B cell (primary cell): ENCODE data around the gene AUP1. TPM values are rescaled to one million over a fixed set of nuclear protein-coding genes. Genes with fewer than 3 reads are reported as not detected.

Source experiments
- ATAC-seq: fragments of 200-7000 bp; cut with Tn5 transposase; one replicate; pipeline ENCODE4 v1.10.0; 2021; ENCODE audit warnings: low read depth, mild to moderate bottlenecking, moderate number of reproducible peaks, moderate library complexity
- CTCF ChIA-PET: fragments of 350-600 bp; sonication (Branson Sonifier 250); formaldehyde crosslinking; loops from one replicate; lab custom pipeline; 2021; ENCODE audit warnings: antibody characterized with exemption, inconsistent platforms; lab: Charles Lee
- POLR2A ChIA-PET: fragments of 350-600 bp; sonication (Branson Sonifier 250); formaldehyde crosslinking; loops from one replicate; lab custom pipeline; 2021; ENCODE audit warnings: antibody characterized with exemption; lab: Charles Lee
- DNase-seq: peaks from one replicate; pipeline ENCODE4 v3.0.0; 2013
- H2AFZ ChIP-seq: 2 replicates; pipeline ENCODE4 v1.6.1; 2012; ENCODE audit warnings: mild to moderate bottlenecking, low read depth, low read length; ENCODE audit not compliant: insufficient read depth, poor library complexity, severe bottlenecking
- H3K27ac ChIP-seq, 2 donors: 1 replicate in 1 of 2; 2 replicates in 1 of 2; pipeline ENCODE4 v1.5.1; 2012 to 2013; ENCODE audit warnings: low read length in 2 of 2, mild to moderate bottlenecking in 2 of 2, moderate library complexity in 1 of 2
- H3K27me3 ChIP-seq, 4 experiments: fragments of 200-600 bp in 1 of 4; sonication (generic) in 1 of 4; replicated peaks in 1 of 4; 1 replicate in 2 of 4; 2 replicates in 2 of 4; pipeline versions ENCODE4 v1.6.1 to v1.7.0; 2013 to 2016; ENCODE audit warnings: low read length in 3 of 4, mild to moderate bottlenecking in 2 of 4, mixed read lengths in 1 of 4, moderate library complexity in 1 of 4; ENCODE audit not compliant: insufficient read depth in 4 of 4, control insufficient read depth in 3 of 4; ENCODE audit errors: control extremely low read depth in 1 of 4
- H3K36me3 ChIP-seq, 2 experiments: replicated peaks in 1 of 2; 1 replicate in 1 of 2; 2 replicates in 1 of 2; pipeline versions ENCODE4 v1.6.1 to v1.7.1; 2013; ENCODE audit warnings: low read length in 1 of 2; ENCODE audit not compliant: insufficient read depth in 2 of 2, control insufficient read depth in 1 of 2; ENCODE audit errors: control extremely low read depth in 1 of 2, extremely low read depth in 1 of 2
- H3K4me1 ChIP-seq, 2 donors: fragments of 200-600 bp in 1 of 2; sonication (generic) in 1 of 2; 1 replicate in 1 of 2; 2 replicates in 1 of 2; pipeline versions ENCODE4 v1.5.1 to v1.6.1; 2013 to 2017; ENCODE audit warnings: low read length in 2 of 2; ENCODE audit not compliant: control insufficient read depth in 2 of 2, insufficient read depth in 2 of 2
- H3K4me2 ChIP-seq: replicated peaks from 2 replicates; pipeline ENCODE3; 2012; ENCODE audit warnings: mild to moderate bottlenecking, low read depth, low read length; ENCODE audit not compliant: poor library complexity, severe bottlenecking
- H3K4me3 ChIP-seq, 5 experiments: fragments of 200-600 bp in 1 of 5; sonication (generic) in 1 of 5; 1 replicate in 3 of 5; 2 replicates in 2 of 5; pipeline versions ENCODE4 v1.5.1 to v1.7.0; 2011 to 2016; ENCODE audit warnings: low read length in 4 of 5, mild to moderate bottlenecking in 4 of 5, low read depth in 2 of 5, control low read depth in 1 of 5, moderate library complexity in 1 of 5; ENCODE audit not compliant: insufficient read depth in 1 of 5; ENCODE audit errors: control extremely low read depth in 1 of 5, extremely low read depth in 1 of 5
- H3K79me2 ChIP-seq: fragments of 200-600 bp; sonication (generic); one replicate; pipeline ENCODE4 v1.6.0; 2016; ENCODE audit warnings: low read length; ENCODE audit not compliant: control insufficient read depth, insufficient read depth
- H3K9ac ChIP-seq: fragments of 200-600 bp; sonication (generic); 2 replicates; pipeline ENCODE4 v1.6.1; 2017; ENCODE audit warnings: mild to moderate bottlenecking, low read length, moderate library complexity
- H3K9me3 ChIP-seq, 3 donors: one replicate each; pipeline versions ENCODE4 v1.6.1 to v1.7.1; 2013; ENCODE audit warnings: low read length in 2 of 3; ENCODE audit not compliant: control insufficient read depth in 2 of 3, insufficient read depth in 1 of 3; ENCODE audit errors: control extremely low read depth in 1 of 3
- H4K20me1 ChIP-seq: 2 replicates; pipeline ENCODE4 v1.6.0; 2012; ENCODE audit warnings: mild to moderate bottlenecking, low read length; ENCODE audit not compliant: insufficient read depth, control insufficient read depth, poor library complexity, severe bottlenecking
- H3K27ac Mint-ChIP-seq: one replicate; pipeline ENCODE4 v1.8.0; 2021; ENCODE audit warnings: mixed read lengths
- H3K27me3 Mint-ChIP-seq: one replicate; pipeline ENCODE4 v1.8.0; 2021; ENCODE audit warnings: mixed read lengths
- H3K4me1 Mint-ChIP-seq: one replicate; pipeline ENCODE4 v1.8.0; 2021; ENCODE audit warnings: mixed read lengths
- H3K4me3 Mint-ChIP-seq: one replicate; pipeline ENCODE4 v1.8.0; 2021; ENCODE audit warnings: mixed read lengths
- H3K9me3 Mint-ChIP-seq: one replicate; pipeline ENCODE4 v1.8.0; 2022; ENCODE audit warnings: mixed read lengths; ENCODE audit not compliant: insufficient read depth
- CTCF ChIP-seq: fragments of 200-600 bp; IDR thresholded peaks from one replicate; pipeline ENCODE4 v1.8.0; 2022; ENCODE audit warnings: antibody characterized with exemption, mild to moderate bottlenecking
- EZH2 ChIP-seq: IDR thresholded peaks from 2 replicates; pipeline ENCODE4 v1.6.1; 2012; ENCODE audit warnings: borderline replicate concordance, low read depth, mild to moderate bottlenecking, moderate library complexity, low read length; ENCODE audit not compliant: insufficient read depth, poor library complexity, severe bottlenecking
- WGBS: methylation state at CpG from one replicate; pipeline ENCODE4 v1.1.5; 2013; ENCODE audit warnings: missing lambda C conversion rate; ENCODE audit not compliant: insufficient coverage; 5-methylcytosine and 5-hydroxymethylcytosine counted together
- intact Hi-C: fragments of 100-400 bp; cut with micrococcal nuclease; formaldehyde crosslinking; loops from one replicate; pipeline ENCODE4 v1.10.0; 2022
- polyA plus RNA-seq: library from polyadenylated mRNA; depleted of rRNA; stranded (reverse); fragments of >200 nt; gene quantifications from 2 replicates; pipeline ENCODE4 v1.2.3, GENCODE V29; 2012
- total RNA-seq, 2 donors: library from RNA; stranded (reverse); fragments of 120-200 nt in 1 of 2; gene quantifications; 1 replicate in 1 of 2; 2 replicates in 1 of 2; pipeline versions ENCODE4 v1.2.3 to v1.2.4, GENCODE V29; 2013 to 2022

AUP1 gene
- total and polyA plus RNA-seq, 2 donors (not counting 1 experiment from before 2014, with no cell fraction given), result 201 to 525 TPM

GRCh38 chr2:74569686-74570085, 40.2 kb upstream of the AUP1 start:
- CTCF ChIA-PET, result no interaction called here
- H3K4me3 Mint-ChIP-seq, result no peak overlapping the region

GRCh38 chr2:74567881-74568280, 38.4 kb upstream of the AUP1 start:
- H3K4me1 Mint-ChIP-seq, result peaks cover 10% of the 10 kb centered on the region
- Histone ChIP-seq H3K9me3 (peaks cover 0 to 4% (median 0%) of the 10 kb centered on the region in 3 donors), H2AFZ (no peak overlapping the region), H3K79me2 (peaks cover 4% of the 10 kb centered on the region), H3K9ac (no peak overlapping the region), H4K20me1 (no peaks in the 10 kb centered on the region), H3K27me3 (no peaks in the 10 kb centered on the region), H3K27ac (no peak overlapping the region), H3K36me3 (no peaks in the 10 kb centered on the region), H3K4me1 (peaks cover 29 to 33% of the 10 kb centered on the region in 2 donors), H3K4me3 (no peak overlapping the region), H3K4me2 (no peak overlapping the region)
- intact Hi-C loops, result no loop called here
- no peak overlapping the region for H3K4me3 Mint-ChIP-seq
- H3K27me3 Mint-ChIP-seq, result no peaks in the 10 kb centered on the region
- ATAC-seq, result no peak
- CTCF ChIA-PET, result interaction anchor here (0.6 to 1.7 kb wide), 3 partner anchors 18 to 1067 kb away, joined by 3 to 4 read pairs (median 3); no protein-coding TSS in a partner anchor
- TF ChIP-seq EZH2 (no peak), CTCF (no peak)
- H3K27ac Mint-ChIP-seq, result no peak overlapping the region
- no peaks in the 10 kb centered on the region for H3K9me3 Mint-ChIP-seq
- WGBS, result no CpG with 5 or more reads among the region's 5 CpGs
- POLR2A ChIA-PET, result interaction anchor here (0.9 kb wide), 1 partner anchor 53 kb away, joined by 3 read pairs; no protein-coding TSS in a partner anchor
- DNase-seq, result no peak

More at GRCh38 chr2:74569686-74570085, 40.2 kb upstream of the AUP1 start:
- Mint-ChIP-seq H3K4me1 (peaks cover 23% of the 10 kb centered on the region), H3K27ac (no peak overlapping the region), H3K27me3 (no peaks in the 10 kb centered on the region), H3K9me3 (no peaks in the 10 kb centered on the region)
- POLR2A ChIA-PET, result no interaction called here
- H3K9ac ChIP-seq, result no peak overlapping the region
- peaks cover 4% of the 10 kb centered on the region for H3K79me2 ChIP-seq
- H3K4me1 ChIP-seq, result peaks cover 43 to 49% of the 10 kb centered on the region in 2 donors
- DNase-seq (no peak), ATAC-seq (no peak)
- H3K27me3 ChIP-seq, result no peaks in the 10 kb centered on the region
- H3K9me3 ChIP-seq, result peaks cover 0 to 4% (median 0%) of the 10 kb centered on the region in 3 donors
- 88% methylated on average over 1 of the region's 1 CpG for WGBS
- H3K36me3 ChIP-seq, result no peaks in the 10 kb centered on the region
- H3K4me2 ChIP-seq, result no peak overlapping the region
- TF ChIP-seq EZH2 (no peak), CTCF (no peak)
- intact Hi-C loops, result no loop called here
- H4K20me1 ChIP-seq, result no peaks in the 10 kb centered on the region
- no peak overlapping the region for H3K4me3 ChIP-seq
- H2AFZ ChIP-seq, result no peak overlapping the region
- H3K27ac ChIP-seq, result no peak overlapping the region
